Epidermal melanocyte (primary cell): ENCODE results near the gene C10orf62.
A peak's percentile ranks its signal among the peaks of the same experiment; 100 is the strongest.
"Not testable (repeated sequence)": the region's sequence is repeated elsewhere in the genome, so short reads cannot be mapped to it uniquely, and the experiment has no call there.

Experiments used
- DNase-seq: peaks from one replicate; pipeline ENCODE4 v3.0.0; 2011; ENCODE audit warnings: low spot score; ENCODE audit not compliant: insufficient read length

The C10orf62 gene

GRCh38 chr10:97627731-97628130 is 38.2 kb downstream of the C10orf62 start:
- no peak for DNase-seq

GRCh38 chr10:97628228-97628627 is 38.7 kb downstream of the C10orf62 start:
- no peak for DNase-seq

DNA sequence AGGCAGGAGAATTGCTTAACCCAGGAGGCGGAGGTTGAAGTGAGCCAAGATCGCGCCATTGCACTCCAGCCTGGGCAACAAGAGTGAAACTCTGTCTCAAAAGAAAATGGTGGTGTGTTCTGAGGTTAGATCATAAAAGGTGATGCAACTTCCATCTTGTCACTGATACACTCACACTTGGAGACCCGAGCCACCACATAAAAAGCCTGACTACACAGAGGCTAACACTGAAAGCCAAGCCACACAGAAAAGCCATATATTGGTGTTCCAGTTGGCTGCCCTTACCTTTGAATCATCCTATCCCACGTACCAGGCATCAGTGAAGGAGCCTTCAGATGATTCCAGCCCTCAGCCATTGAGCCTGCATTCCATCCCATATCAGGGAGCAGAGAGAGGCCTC is 39.8 kb downstream of the C10orf62 start:
- no peak for DNase-seq

- no peak for DNase-seq
Measured at GRCh38 chr10:97631098-97631497, 41.6 kb downstream of the C10orf62 start.

DNA sequence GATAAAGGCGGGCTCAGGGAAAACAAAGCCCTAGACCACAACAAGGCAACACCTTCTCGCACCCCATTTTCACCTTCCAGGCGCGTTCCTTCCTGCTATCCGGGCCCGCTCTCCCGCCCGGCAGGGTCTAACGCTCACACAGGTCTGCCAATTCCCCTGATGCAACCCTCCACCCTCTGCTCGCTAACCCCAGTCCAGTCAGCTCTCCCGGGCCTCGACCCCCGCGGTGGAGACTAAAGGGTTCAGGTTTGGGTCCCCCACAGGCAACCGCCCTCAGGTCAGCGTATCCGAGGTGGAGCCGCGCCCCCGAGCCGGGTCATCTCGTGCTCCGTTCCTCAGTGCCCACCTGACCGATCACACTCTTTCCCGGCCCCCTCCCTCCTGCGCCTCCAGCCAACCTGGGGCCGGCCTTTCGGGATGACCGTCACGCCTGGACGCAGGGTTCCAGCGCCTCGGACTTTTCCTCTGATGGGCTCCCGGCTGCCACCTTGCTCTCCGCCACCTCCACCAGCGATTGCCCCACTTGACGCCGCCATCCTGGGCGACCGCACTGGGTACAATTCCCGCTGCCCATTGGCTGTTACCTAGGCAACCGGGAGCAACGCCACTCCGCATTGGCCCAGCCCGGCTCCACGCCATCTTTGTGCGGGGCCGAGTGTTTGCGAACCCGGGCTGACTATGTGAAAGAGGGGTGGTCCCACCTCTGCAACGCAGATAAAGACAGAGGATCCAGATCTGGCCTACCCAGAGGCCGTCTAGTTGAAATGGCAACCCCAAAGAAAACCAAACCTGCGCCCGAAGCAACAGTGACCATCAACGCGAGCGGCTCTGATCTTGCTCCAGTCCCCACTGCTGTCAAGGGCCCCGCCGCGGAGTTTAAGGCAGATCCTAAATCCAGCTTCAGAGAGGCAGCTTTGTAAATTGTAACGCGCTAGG is 43.7 kb downstream of the C10orf62 start, which contains the start of gene MORN4:
Gene MORN4, minus strand, starts transcription at position 552 of the 936 bp plus-strand sequence. CDS start 13,847 bp downstream, outside the sequence.
- peak; percentile 86 for DNase-seq

GRCh38 chr10:97633921-97634320 is 44.4 kb downstream of the C10orf62 start:
- DNase-seq = no peak

DNA sequence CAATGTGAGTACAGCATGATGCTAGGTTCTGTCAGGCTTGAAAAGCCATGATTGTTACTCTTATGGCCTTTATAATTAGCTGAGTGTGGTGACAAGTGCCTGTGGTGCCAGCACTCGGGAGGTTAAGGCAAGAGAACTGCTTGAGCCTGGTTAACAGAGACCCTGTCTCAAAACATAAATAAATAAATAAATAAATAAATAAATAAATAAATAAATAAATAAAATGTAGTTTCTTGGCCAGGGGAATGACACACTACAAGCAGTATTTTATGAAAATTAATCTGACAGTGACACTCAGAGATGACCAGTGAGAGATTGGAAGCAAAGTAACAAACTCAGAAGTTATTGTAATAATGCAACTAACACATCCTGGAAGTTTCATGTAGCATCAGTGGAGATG is 46.1 kb downstream of the C10orf62 start:
- no peak for DNase-seq

DNA sequence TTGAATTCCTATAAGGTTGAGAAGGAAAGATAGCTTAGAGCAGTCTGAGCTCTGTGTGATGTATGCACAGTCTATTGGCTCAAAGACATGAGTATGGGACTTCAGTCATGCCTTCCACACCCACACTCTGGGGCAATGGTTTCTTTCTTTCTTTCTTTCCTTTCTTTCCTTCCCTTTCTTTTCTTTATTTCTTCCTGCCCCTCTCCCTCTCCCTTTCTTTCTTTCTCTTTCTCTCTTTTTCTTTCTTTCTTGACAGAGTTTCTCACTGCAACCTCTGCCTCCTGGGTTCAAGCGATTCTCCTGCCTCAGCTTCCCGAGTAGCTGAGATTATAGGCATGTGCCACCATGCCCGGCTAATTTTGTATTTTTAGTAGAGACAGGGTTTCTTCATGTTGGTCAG is 49.6 kb downstream of the C10orf62 start:
- not testable (repeated sequence) for DNase-seq

DNA sequence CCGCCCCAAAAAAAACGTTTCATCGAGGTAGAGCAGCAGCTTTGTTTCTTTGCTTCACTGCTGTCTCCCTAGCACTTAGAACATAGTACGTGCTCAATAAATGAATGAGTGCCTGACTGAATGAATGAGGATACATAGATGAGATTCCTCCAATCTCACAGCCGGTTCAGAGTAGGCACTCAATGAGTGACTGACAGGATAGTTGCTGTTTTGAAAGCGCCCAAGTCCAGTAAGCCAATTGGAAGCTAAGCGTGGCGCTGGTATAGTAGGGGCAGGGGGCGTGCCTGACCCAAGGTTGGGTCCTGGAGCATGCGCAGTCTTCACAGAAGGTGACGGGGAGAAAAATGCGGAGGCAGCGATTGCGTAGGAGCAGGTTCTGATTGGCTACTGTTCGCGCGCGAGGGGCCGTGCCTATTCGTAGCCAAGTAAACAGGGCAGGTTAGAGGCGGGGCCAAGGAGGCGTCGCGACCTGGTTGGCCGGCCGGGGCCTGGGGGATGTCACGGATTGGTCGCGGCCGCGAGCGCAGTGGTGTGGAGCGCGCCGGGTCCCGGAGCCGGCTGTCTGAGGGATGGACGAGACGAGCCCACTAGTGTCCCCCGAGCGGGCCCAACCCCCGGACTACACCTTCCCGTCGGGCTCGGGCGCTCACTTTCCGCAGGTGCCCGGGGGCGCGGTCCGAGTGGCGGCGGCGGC is 50.8 kb downstream of the C10orf62 start, which contains the start of gene PI4K2A:
Gene PI4K2A, plus strand, starts transcription at position 498 of the 694 bp plus-strand sequence. Its CDS starts 72 bp downstream, at position 570.
- DNase-seq = peak; percentile 94
